Measurements from ENCODE around the gene ALG3.

GRCh38 chr3:184196536-184196935, 52.2 kb downstream of the ALG3 start:
- TF ChIP-seq CTCF (IDR thresholded peaks at IDR 0.05) = no peak
- TF ChIP-seq POLR2AphosphoS5 (IDR thresholded peaks at IDR 0.05; ENCODE audit: low read depth, low read length) = no peak
- no peak for TF ChIP-seq TCF7L2 (IDR thresholded peaks at IDR 0.05; ENCODE audit: low read depth, low read length)
- no peak for TF ChIP-seq REST (IDR thresholded peaks at IDR 0.05; ENCODE audit: insufficient read depth in 1 of 2, low read depth in 2 of 2, low read length in 1 of 2)

Measured in Panc1 (cell line).